ENCODE measurements around the gene THRB.

DNA sequence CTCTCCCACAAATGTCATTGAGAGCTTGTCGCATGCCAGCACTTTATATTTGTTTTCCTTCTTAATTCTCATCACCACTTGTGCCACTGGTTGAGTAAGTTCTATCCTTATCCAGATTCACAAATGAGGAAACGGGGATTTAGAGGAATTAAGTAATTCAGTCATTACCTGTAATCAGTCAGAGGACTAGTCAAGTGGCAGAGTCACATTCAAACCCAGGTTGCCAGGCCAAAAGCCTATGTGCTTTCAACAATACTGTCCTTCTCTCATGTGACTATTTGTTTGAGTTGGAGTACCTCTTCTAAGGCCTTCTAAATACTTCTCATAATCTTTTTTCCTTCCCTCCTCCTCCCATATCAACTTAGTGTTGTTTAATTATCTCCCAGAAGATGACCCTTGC is 76.9 kb downstream of the THRB start:
- TF ChIP-seq, protein P1, sequence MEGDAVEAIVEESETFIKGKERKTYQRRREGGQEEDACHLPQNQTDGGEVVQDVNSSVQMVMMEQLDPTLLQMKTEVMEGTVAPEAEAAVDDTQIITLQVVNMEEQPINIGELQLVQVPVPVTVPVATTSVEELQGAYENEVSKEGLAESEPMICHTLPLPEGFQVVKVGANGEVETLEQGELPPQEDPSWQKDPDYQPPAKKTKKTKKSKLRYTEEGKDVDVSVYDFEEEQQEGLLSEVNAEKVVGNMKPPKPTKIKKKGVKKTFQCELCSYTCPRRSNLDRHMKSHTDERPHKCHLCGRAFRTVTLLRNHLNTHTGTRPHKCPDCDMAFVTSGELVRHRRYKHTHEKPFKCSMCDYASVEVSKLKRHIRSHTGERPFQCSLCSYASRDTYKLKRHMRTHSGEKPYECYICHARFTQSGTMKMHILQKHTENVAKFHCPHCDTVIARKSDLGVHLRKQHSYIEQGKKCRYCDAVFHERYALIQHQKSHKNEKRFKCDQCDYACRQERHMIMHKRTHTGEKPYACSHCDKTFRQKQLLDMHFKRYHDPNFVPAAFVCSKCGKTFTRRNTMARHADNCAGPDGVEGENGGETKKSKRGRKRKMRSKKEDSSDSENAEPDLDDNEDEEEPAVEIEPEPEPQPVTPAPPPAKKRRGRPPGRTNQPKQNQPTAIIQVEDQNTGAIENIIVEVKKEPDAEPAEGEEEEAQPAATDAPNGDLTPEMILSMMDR (IDR thresholded peaks at IDR 0.05; ENCODE audit: insufficient read depth, low read length, poor library complexity, severe bottlenecking) = no peak
- TF ChIP-seq EZH2phosphoT487 (conservative IDR thresholded peaks at IDR 0.05; ENCODE audit: low read length) = no peak

Measured in SU-DHL-6 (cell line).